HEK293T (cell line): ENCODE results near the gene ZPR1.

Experiments used
- ARNT ChIP-seq: fragments of 450-650 bp; IDR thresholded peaks from 2 replicates; pipeline ENCODE4 v1.6.1; 2017; ENCODE audit warnings: mild to moderate bottlenecking
- BHLHE40 ChIP-seq: fragments of 450-650 bp; IDR thresholded peaks from 2 replicates; pipeline ENCODE4 v1.6.1; 2016; ENCODE audit warnings: mild to moderate bottlenecking, moderate library complexity, borderline replicate concordance
- CTBP1 ChIP-seq: fragments of 450-650 bp; IDR thresholded peaks from 2 replicates; pipeline ENCODE4 v1.6.1; 2016; ENCODE audit warnings: borderline replicate concordance
- ELF4 ChIP-seq: fragments of 450-650 bp; IDR thresholded peaks from 2 replicates; pipeline ENCODE4 v1.6.1; 2017; ENCODE audit warnings: antibody characterized with exemption
- FOXA1 ChIP-seq: fragments of 450-650 bp; IDR thresholded peaks from 2 replicates; pipeline ENCODE4 v1.6.1; 2016; ENCODE audit warnings: mild to moderate bottlenecking
- FOXM1 ChIP-seq: fragments of 450-650 bp; IDR thresholded peaks from 2 replicates; pipeline ENCODE4 v1.6.1; 2017; ENCODE audit warnings: mild to moderate bottlenecking, borderline replicate concordance
- L3MBTL2 ChIP-seq: fragments of 450-650 bp; conservative IDR thresholded peaks from 2 replicates; pipeline ENCODE4 v1.6.1; 2016; ENCODE audit warnings: mild to moderate bottlenecking
- PKNOX1 ChIP-seq: fragments of 450-650 bp; IDR thresholded peaks from 2 replicates; pipeline ENCODE4 v1.6.1; 2016
- SP1 ChIP-seq: fragments of 450-650 bp; IDR thresholded peaks from 2 replicates; pipeline ENCODE4 v1.6.1; 2017
- TARDBP ChIP-seq: fragments of 450-650 bp; IDR thresholded peaks from 2 replicates; pipeline ENCODE4 v1.6.1; 2016

GRCh38 chr11:116742104-116742503, 45.7 kb downstream of the ZPR1 start:
- TF ChIP-seq FOXM1 (no peak), CTBP1 (no peak), SP1 (no peak), TARDBP (no peak), ARNT (no peak), BHLHE40 (no peak), PKNOX1 (no peak), FOXA1 (no peak), L3MBTL2 (no peak), ELF4 (no peak)
